ENCODE results near the gene C11orf54. TPM values are rescaled to one million over a fixed set of nuclear protein-coding genes. Genes with fewer than 3 reads are reported as not detected.

Gene C11orf54
- total and polyA plus RNA-seq, 2 donors (not counting 1 experiment from before 2014, with no cell fraction given): 22.1 to 29.0 TPM

GRCh38 chr11:93710239-93710638, 31.2 kb upstream of the C11orf54 start:
- H3K9ac ChIP-seq (ENCODE audit: insufficient read depth, low read length): no peak overlapping the region
- no peak overlapping the region for H3K4me2 ChIP-seq (ENCODE audit: extremely low read depth, insufficient read depth, low read length)
- no peak for TF ChIP-seq CTCF (conservative IDR thresholded peaks at IDR 0.05 in 1 of 2, IDR thresholded peaks at IDR 0.05 in 1 of 2; ENCODE audit: low read depth in 1 of 2, low read length in 2 of 2)
- TF ChIP-seq EZH2 (IDR thresholded peaks at IDR 0.05; ENCODE audit: low read length, missing control alignments): no peak
- no peaks in the 10 kb centered on the region for H3K4me1 ChIP-seq (ENCODE audit: control insufficient read depth, extremely low read depth, insufficient read depth, low read length)
- H3K27ac ChIP-seq (ENCODE audit: insufficient read depth, low read length): no peak overlapping the region
- no peak for DNase-seq (ENCODE audit: low read depth in 2 of 2)
- no peaks in the 10 kb centered on the region for H3K27me3 ChIP-seq (ENCODE audit: control insufficient read depth, insufficient read depth, low read length)
- H4K20me1 ChIP-seq (ENCODE audit: control insufficient read depth, extremely low read depth, insufficient read depth, low read length): no peaks in the 10 kb centered on the region
- H3K79me2 ChIP-seq (ENCODE audit: control insufficient read depth, insufficient read depth, low read length): no peaks in the 10 kb centered on the region
- no peak overlapping the region for H3K4me3 ChIP-seq (replicated peaks in 1 of 4; ENCODE audit: control extremely low read depth in 1 of 4, insufficient read depth in 1 of 4, low read depth in 3 of 4, low read length in 4 of 4)
- no peak overlapping the region for H2AFZ ChIP-seq (ENCODE audit: low read length)
- H3K36me3 ChIP-seq (ENCODE audit: control insufficient read depth, insufficient read depth, low read length): peaks cover 3% of the 10 kb centered on the region
- H3K9me3 ChIP-seq (ENCODE audit: control insufficient read depth, insufficient read depth, low read depth, low read length): no peaks in the 10 kb centered on the region

GRCh38 chr11:93712678-93713077, 28.8 kb upstream of the C11orf54 start:
- TF ChIP-seq CTCF (conservative IDR thresholded peaks at IDR 0.05 in 1 of 2, IDR thresholded peaks at IDR 0.05 in 1 of 2; ENCODE audit: low read depth in 1 of 2, low read length in 2 of 2) (no peak), EZH2 (IDR thresholded peaks at IDR 0.05; ENCODE audit: low read length, missing control alignments) (no peak)
- no peak overlapping the region for H2AFZ ChIP-seq (ENCODE audit: low read length)
- no peaks in the 10 kb centered on the region for H3K79me2 ChIP-seq (ENCODE audit: control insufficient read depth, insufficient read depth, low read length)
- DNase-seq (ENCODE audit: low read depth in 2 of 2): no peak
- H3K27me3 ChIP-seq (ENCODE audit: control insufficient read depth, insufficient read depth, low read length): no peaks in the 10 kb centered on the region
- H3K4me3 ChIP-seq (replicated peaks in 1 of 4; ENCODE audit: control extremely low read depth in 1 of 4, insufficient read depth in 1 of 4, low read depth in 3 of 4, low read length in 4 of 4): no peak overlapping the region
- H3K9me3 ChIP-seq (ENCODE audit: control insufficient read depth, insufficient read depth, low read depth, low read length): no peaks in the 10 kb centered on the region
- no peak overlapping the region for H3K4me2 ChIP-seq (ENCODE audit: extremely low read depth, insufficient read depth, low read length)
- no peak overlapping the region for H3K27ac ChIP-seq (ENCODE audit: insufficient read depth, low read length)
- H3K36me3 ChIP-seq (ENCODE audit: control insufficient read depth, insufficient read depth, low read length): no peaks in the 10 kb centered on the region
- no peak overlapping the region for H3K9ac ChIP-seq (ENCODE audit: insufficient read depth, low read length)
- H3K4me1 ChIP-seq (ENCODE audit: control insufficient read depth, extremely low read depth, insufficient read depth, low read length): no peaks in the 10 kb centered on the region
- H4K20me1 ChIP-seq (ENCODE audit: control insufficient read depth, extremely low read depth, insufficient read depth, low read length): no peaks in the 10 kb centered on the region

GRCh38 chr11:93715797-93716396, 25.6 kb upstream of the C11orf54 start:
- Histone ChIP-seq H3K27ac (ENCODE audit: insufficient read depth, low read length) (no peak overlapping the region), H3K4me1 (ENCODE audit: control insufficient read depth, extremely low read depth, insufficient read depth, low read length) (no peaks in the 10 kb centered on the region), H4K20me1 (ENCODE audit: control insufficient read depth, extremely low read depth, insufficient read depth, low read length) (no peaks in the 10 kb centered on the region), H3K79me2 (ENCODE audit: control insufficient read depth, insufficient read depth, low read length) (no peaks in the 10 kb centered on the region), H3K4me3 (replicated peaks in 1 of 4; ENCODE audit: control extremely low read depth in 1 of 4, insufficient read depth in 1 of 4, low read depth in 3 of 4, low read length in 4 of 4) (no peak overlapping the region), H3K4me2 (ENCODE audit: extremely low read depth, insufficient read depth, low read length) (no peak overlapping the region), H3K9me3 (ENCODE audit: control insufficient read depth, insufficient read depth, low read depth, low read length) (no peaks in the 10 kb centered on the region), H3K9ac (ENCODE audit: insufficient read depth, low read length) (no peak overlapping the region), H2AFZ (ENCODE audit: low read length) (no peak overlapping the region), H3K36me3 (ENCODE audit: control insufficient read depth, insufficient read depth, low read length) (no peaks in the 10 kb centered on the region), H3K27me3 (ENCODE audit: control insufficient read depth, insufficient read depth, low read length) (no peaks in the 10 kb centered on the region)
- TF ChIP-seq CTCF (conservative IDR thresholded peaks at IDR 0.05 in 1 of 2, IDR thresholded peaks at IDR 0.05 in 1 of 2; ENCODE audit: low read depth in 1 of 2, low read length in 2 of 2): no peak
- no peak for TF ChIP-seq EZH2 (IDR thresholded peaks at IDR 0.05; ENCODE audit: low read length, missing control alignments)
- no peak for DNase-seq (ENCODE audit: low read depth in 2 of 2)
